GM19099 (cell line): ENCODE data around the gene CBX4.

Source experiments
- POLR2A ChIP-seq: IDR thresholded peaks from 3 replicates; pipeline ENCODE4 v1.6.1; 2011; ENCODE audit warnings: low read depth; ENCODE audit not compliant: insufficient read length; ENCODE audit errors: extremely low read depth

CBX4 gene

GRCh38 chr17:79829004-79829403 is 10.2 kb downstream of the CBX4 start:
- no peak for TF ChIP-seq POLR2A

GRCh38 chr17:79826841-79827578 is 12.2 kb downstream of the CBX4 start:
- no peak for TF ChIP-seq POLR2A

- no peak for TF ChIP-seq POLR2A
These were observed 13.0 kb downstream of the CBX4 start for GRCh38 chr17:79826204-79826680.

GRCh38 chr17:79825580-79825921 is 13.7 kb downstream of the CBX4 start:
- no peak for TF ChIP-seq POLR2A

- TF ChIP-seq POLR2A = no peak
These were observed 14.2 kb downstream of the CBX4 start for GRCh38 chr17:79824893-79825579.

GRCh38 chr17:79824234-79824633 is 15.0 kb downstream of the CBX4 start:
- TF ChIP-seq POLR2A = no peak

GRCh38 chr17:79822583-79823124 is 16.6 kb downstream of the CBX4 start:
- no peak for TF ChIP-seq POLR2A

GRCh38 chr17:79821331-79822095 is 17.7 kb downstream of the CBX4 start:
- no peak for TF ChIP-seq POLR2A

GRCh38 chr17:79820959-79821330 is 18.3 kb downstream of the CBX4 start:
- no peak for TF ChIP-seq POLR2A

GRCh38 chr17:79819534-79820276 is 19.5 kb downstream of the CBX4 start:
- no peak for TF ChIP-seq POLR2A

GRCh38 chr17:79819085-79819484 is 20.2 kb downstream of the CBX4 start:
- no peak for TF ChIP-seq POLR2A

GRCh38 chr17:79818026-79818758 is 21.0 kb downstream of the CBX4 start:
- TF ChIP-seq POLR2A = no peak

GRCh38 chr17:79815836-79816461 is 23.3 kb downstream of the CBX4 start:
- no peak for TF ChIP-seq POLR2A

- no peak for TF ChIP-seq POLR2A
These were observed 24.0 kb downstream of the CBX4 start for GRCh38 chr17:79814974-79815835.
